Measurements from ENCODE around the gene SDK1. TPM values are rescaled to one million over a fixed set of nuclear protein-coding genes. Genes with fewer than 3 reads are reported as not detected.

SDK1 gene
- total RNA-seq, 1 donor from 2014 or later, result 225 TPM

- DNase-seq, result no peak
- H3K9me3 Mint-ChIP-seq (ENCODE audit: unreplicated experiment), result peaks cover 21% of the 10 kb centered on the region
- peaks cover 9% of the 10 kb centered on the region for H3K4me1 Mint-ChIP-seq (ENCODE audit: low read depth, unreplicated experiment)
- peaks cover 18% of the 10 kb centered on the region for H3K27me3 Mint-ChIP-seq (ENCODE audit: unreplicated experiment)
- H3K36me3 Mint-ChIP-seq (ENCODE audit: unreplicated experiment), result peaks cover 37% of the 10 kb centered on the region
- H3K4me3 Mint-ChIP-seq (ENCODE audit: unreplicated experiment), result no peak overlapping the region
- H3K27ac Mint-ChIP-seq (ENCODE audit: unreplicated experiment), result no peak overlapping the region
- TF ChIP-seq CTCF (IDR thresholded peaks at IDR 0.05; ENCODE audit: partially characterized antibody, unreplicated experiment), result no peak
These were observed 944.2 kb downstream of the SDK1 start for GRCh38 chr7:4245135-4245865.

DNA sequence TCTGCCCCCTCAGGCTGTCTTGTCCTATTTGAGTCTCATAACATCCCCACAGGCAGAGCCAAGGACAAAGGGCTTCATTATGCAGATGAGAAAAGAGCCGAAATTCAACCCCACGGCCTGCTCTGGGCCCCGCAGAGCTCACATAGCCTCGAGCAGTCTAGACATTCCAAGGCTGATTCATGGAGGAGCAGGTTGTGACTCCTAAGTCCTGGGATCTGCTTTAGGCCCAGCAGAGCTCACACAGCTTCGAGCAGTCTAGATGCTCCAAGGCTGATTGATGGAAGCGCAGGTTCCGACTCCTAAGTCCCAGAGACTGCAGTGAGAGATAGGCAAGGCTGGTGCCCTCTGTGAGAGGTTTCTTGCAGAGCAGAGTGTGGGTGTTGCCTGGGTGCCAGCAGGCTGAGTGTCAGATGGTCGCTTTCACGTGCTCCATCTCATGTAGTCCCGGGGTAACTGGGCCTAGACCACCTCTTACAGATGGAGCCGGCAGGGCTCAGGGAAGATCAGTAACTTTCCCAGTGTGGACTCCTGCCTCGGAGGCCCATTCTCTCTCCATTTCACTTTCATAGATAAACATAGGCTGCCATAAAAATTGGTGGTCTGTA, 944.9 kb downstream of the SDK1 start:
- Mint-ChIP-seq H3K4me1 (ENCODE audit: low read depth, unreplicated experiment) (peaks cover 5% of the 10 kb centered on the region), H3K4me3 (ENCODE audit: unreplicated experiment) (no peak overlapping the region), H3K36me3 (ENCODE audit: unreplicated experiment) (peaks cover 41% of the 10 kb centered on the region), H3K9me3 (ENCODE audit: unreplicated experiment) (peaks cover 21% of the 10 kb centered on the region), H3K27me3 (ENCODE audit: unreplicated experiment) (peaks cover 14% of the 10 kb centered on the region), H3K27ac (ENCODE audit: unreplicated experiment) (peak overlapping the region; percentile 12)
- DNase-seq, result no peak
- TF ChIP-seq CTCF (IDR thresholded peaks at IDR 0.05; ENCODE audit: partially characterized antibody, unreplicated experiment), result no peak

- no peak for TF ChIP-seq CTCF (IDR thresholded peaks at IDR 0.05; ENCODE audit: partially characterized antibody, unreplicated experiment)
- peaks cover 47% of the 10 kb centered on the region for H3K36me3 Mint-ChIP-seq (ENCODE audit: unreplicated experiment)
- peaks cover 5% of the 10 kb centered on the region for H3K4me1 Mint-ChIP-seq (ENCODE audit: low read depth, unreplicated experiment)
- peaks cover 20% of the 10 kb centered on the region for H3K9me3 Mint-ChIP-seq (ENCODE audit: unreplicated experiment)
- no peak for DNase-seq
- no peak overlapping the region for H3K4me3 Mint-ChIP-seq (ENCODE audit: unreplicated experiment)
- H3K27me3 Mint-ChIP-seq (ENCODE audit: unreplicated experiment), result peaks cover 14% of the 10 kb centered on the region
- H3K27ac Mint-ChIP-seq (ENCODE audit: unreplicated experiment), result no peak overlapping the region
These were observed 945.5 kb downstream of the SDK1 start for GRCh38 chr7:4246536-4246935.

DNA sequence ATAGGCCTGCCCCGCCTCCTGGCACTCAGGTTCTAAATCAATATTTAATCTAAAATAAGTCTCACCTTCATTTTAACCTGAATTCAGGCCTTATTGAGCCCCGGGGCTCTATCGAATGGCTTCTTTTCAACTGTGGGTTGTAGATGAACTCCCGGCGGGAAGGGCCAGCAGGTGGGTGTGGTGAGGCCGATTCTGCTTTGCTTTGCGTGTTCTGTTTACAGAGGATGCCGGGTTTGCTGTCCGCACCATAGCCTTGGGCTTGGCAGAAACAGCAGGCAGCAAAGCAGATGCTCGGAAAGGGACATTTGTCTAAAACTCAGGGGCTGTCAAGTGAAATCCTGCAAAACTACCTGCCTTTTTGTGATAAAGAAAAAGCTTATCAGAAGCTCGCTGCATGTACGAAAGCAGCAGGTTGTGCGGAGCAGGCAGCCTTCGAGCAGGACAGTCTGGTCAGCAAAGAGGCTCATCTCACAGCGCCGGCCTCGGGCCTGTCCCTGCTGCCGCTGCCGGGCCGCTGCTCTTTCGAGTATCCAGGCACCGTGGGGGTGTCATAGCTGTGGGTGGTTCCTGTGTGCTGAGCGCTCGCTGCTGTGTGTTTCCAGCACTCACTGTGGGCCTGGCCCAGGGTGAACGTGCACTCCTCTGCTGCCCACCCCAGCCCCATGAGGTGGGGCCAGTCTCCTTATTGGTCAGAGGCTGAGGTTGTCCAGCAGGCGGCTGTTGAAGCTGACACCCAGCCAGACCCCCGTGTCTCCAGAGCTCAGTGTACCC, 946.2 kb downstream of the SDK1 start:
- H3K27me3 Mint-ChIP-seq (ENCODE audit: unreplicated experiment), result peaks cover 14% of the 10 kb centered on the region
- DNase-seq, result no peak
- peaks cover 50% of the 10 kb centered on the region for H3K36me3 Mint-ChIP-seq (ENCODE audit: unreplicated experiment)
- H3K27ac Mint-ChIP-seq (ENCODE audit: unreplicated experiment), result no peak overlapping the region
- H3K4me3 Mint-ChIP-seq (ENCODE audit: unreplicated experiment), result no peak overlapping the region
- peaks cover 5% of the 10 kb centered on the region for H3K4me1 Mint-ChIP-seq (ENCODE audit: low read depth, unreplicated experiment)
- no peak for TF ChIP-seq CTCF (IDR thresholded peaks at IDR 0.05; ENCODE audit: partially characterized antibody, unreplicated experiment)
- peaks cover 19% of the 10 kb centered on the region for H3K9me3 Mint-ChIP-seq (ENCODE audit: unreplicated experiment)
